ENCODE measurements around the gene SLC2A9. TPM values are rescaled to one million over a fixed set of nuclear protein-coding genes. Genes with fewer than 3 reads are reported as not detected.

The SLC2A9 gene
- total RNA-seq, 1 donor from 2014 or later = 2.0 TPM

GRCh38 chr4:9870165-9870790, 151.0 kb downstream of the SLC2A9 start:
- no peak for DNase-seq (ENCODE audit: low read depth)
- H3K4me3 ChIP-seq (ENCODE audit: low read depth, low read length) = no peak overlapping the region
- TF ChIP-seq CTCF (conservative IDR thresholded peaks at IDR 0.05; ENCODE audit: low read depth, low read length) = no peak

- TF ChIP-seq CTCF (conservative IDR thresholded peaks at IDR 0.05; ENCODE audit: low read depth, low read length) = no peak
- DNase-seq (ENCODE audit: low read depth) = no peak
- H3K4me3 ChIP-seq (ENCODE audit: low read depth, low read length) = no peak overlapping the region
Measured at GRCh38 chr4:9867751-9868425, 153.4 kb downstream of the SLC2A9 start.

- H3K4me3 ChIP-seq (ENCODE audit: low read depth, low read length) = no peak overlapping the region
- TF ChIP-seq CTCF (conservative IDR thresholded peaks at IDR 0.05; ENCODE audit: low read depth, low read length) = no peak
- no peak for DNase-seq (ENCODE audit: low read depth)
Measured at GRCh38 chr4:9866931-9867330, 154.4 kb downstream of the SLC2A9 start.

GRCh38 chr4:9861561-9861960, 159.7 kb downstream of the SLC2A9 start:
- no peak overlapping the region for H3K4me3 ChIP-seq (ENCODE audit: low read depth, low read length)
- TF ChIP-seq CTCF (conservative IDR thresholded peaks at IDR 0.05; ENCODE audit: low read depth, low read length) = no peak
- DNase-seq (ENCODE audit: low read depth) = no peak

- TF ChIP-seq CTCF (conservative IDR thresholded peaks at IDR 0.05; ENCODE audit: low read depth, low read length) = no peak
- H3K4me3 ChIP-seq (ENCODE audit: low read depth, low read length) = no peak overlapping the region
- no peak for DNase-seq (ENCODE audit: low read depth)
Measured at GRCh38 chr4:9859810-9860209, 161.5 kb downstream of the SLC2A9 start.

- TF ChIP-seq CTCF (conservative IDR thresholded peaks at IDR 0.05; ENCODE audit: low read depth, low read length) = no peak
- no peak for DNase-seq (ENCODE audit: low read depth)
- H3K4me3 ChIP-seq (ENCODE audit: low read depth, low read length) = no peak overlapping the region
Measured at GRCh38 chr4:9849538-9849920, 171.8 kb downstream of the SLC2A9 start.
